Measurements from ENCODE around the gene RAD9A. TPM values are rescaled to one million over a fixed set of nuclear protein-coding genes. Genes with fewer than 3 reads are reported as not detected.

RAD9A gene
- total RNA-seq, 1 donor from 2014 or later = 10.4 TPM

GRCh38 chr11:67393990-67394389, 2.2 kb downstream of the RAD9A start:
- Histone ChIP-seq H3K79me2 (ENCODE audit: low read depth) (peaks cover 24% of the 10 kb centered on the region), H3K9me3 (ENCODE audit: low read depth) (no peaks in the 10 kb centered on the region), H3K9ac (no peak overlapping the region), H3K4me2 (no peak overlapping the region), H3F3A (ENCODE audit: low read depth) (peaks cover 17% of the 10 kb centered on the region), H3K27ac (no peak overlapping the region), H3K4me3 (no peak overlapping the region), H3K27me3 (no peaks in the 10 kb centered on the region), H3K36me3 (no peaks in the 10 kb centered on the region), H3K4me1 (peaks cover 4% of the 10 kb centered on the region), H4K20me1 (ENCODE audit: low read depth) (peaks cover 9% of the 10 kb centered on the region), H2AFZ (replicated peaks) (no peak overlapping the region)
- Mint-ChIP-seq H3K9me3 (no peaks in the 10 kb centered on the region), H3K4me3 (peak overlapping the region; percentile 73), H3K27ac (no peak overlapping the region), H3K4me1 (peaks cover 26% of the 10 kb centered on the region), H3K27me3 (ENCODE audit: insufficient read depth, low read depth) (peaks cover 2% of the 10 kb centered on the region), H3K36me3 (peaks cover 10% of the 10 kb centered on the region)
- DNase-seq (ENCODE audit: low spot score) = no peak
- TF ChIP-seq EZH2 (IDR thresholded peaks at IDR 0.05) = no peak
- TF ChIP-seq, protein P1, sequence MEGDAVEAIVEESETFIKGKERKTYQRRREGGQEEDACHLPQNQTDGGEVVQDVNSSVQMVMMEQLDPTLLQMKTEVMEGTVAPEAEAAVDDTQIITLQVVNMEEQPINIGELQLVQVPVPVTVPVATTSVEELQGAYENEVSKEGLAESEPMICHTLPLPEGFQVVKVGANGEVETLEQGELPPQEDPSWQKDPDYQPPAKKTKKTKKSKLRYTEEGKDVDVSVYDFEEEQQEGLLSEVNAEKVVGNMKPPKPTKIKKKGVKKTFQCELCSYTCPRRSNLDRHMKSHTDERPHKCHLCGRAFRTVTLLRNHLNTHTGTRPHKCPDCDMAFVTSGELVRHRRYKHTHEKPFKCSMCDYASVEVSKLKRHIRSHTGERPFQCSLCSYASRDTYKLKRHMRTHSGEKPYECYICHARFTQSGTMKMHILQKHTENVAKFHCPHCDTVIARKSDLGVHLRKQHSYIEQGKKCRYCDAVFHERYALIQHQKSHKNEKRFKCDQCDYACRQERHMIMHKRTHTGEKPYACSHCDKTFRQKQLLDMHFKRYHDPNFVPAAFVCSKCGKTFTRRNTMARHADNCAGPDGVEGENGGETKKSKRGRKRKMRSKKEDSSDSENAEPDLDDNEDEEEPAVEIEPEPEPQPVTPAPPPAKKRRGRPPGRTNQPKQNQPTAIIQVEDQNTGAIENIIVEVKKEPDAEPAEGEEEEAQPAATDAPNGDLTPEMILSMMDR (IDR thresholded peaks at IDR 0.05) = no peak
- no peak for TF ChIP-seq EZH2phosphoT487 (IDR thresholded peaks at IDR 0.05)

DNA sequence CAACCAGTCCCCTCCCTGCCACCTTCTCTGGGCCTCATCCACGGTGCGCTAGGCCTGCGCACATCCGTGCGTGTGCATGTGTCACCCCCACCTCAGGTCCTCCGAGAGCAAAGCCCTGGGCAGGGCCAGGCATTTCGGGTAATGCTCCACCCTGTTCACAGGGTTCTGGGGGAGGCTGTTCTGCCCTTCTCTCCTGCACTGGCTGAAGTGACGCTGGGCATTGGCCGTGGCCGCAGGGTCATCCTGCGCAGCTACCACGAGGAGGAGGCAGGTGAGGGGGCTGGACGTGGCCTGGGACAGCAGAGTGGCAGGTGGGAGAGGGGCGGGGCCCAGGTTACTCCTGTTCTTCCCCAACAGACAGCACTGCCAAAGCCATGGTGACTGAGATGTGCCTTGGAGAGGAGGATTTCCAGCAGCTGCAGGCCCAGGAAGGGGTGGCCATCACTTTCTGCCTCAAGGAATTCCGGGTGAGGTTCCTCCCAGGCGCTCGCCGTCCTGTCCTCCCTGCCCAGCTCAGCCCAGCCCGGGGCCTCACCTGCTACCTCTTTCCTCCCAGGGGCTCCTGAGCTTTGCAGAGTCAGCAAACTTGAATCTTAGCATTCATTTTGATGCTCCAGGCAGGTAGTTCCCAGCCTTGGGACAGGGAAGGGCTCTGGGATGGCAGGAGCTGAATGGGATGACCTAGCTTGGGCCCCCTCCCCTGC, 3.9 kb downstream of the RAD9A start:
- Mint-ChIP-seq H3K9me3 (no peaks in the 10 kb centered on the region), H3K4me1 (peaks cover 22% of the 10 kb centered on the region), H3K36me3 (peaks cover 10% of the 10 kb centered on the region), H3K4me3 (no peak overlapping the region), H3K27ac (no peak overlapping the region), H3K27me3 (ENCODE audit: insufficient read depth, low read depth) (peaks cover 4% of the 10 kb centered on the region)
- Histone ChIP-seq H3K27me3 (no peaks in the 10 kb centered on the region), H3K4me1 (peaks cover 10% of the 10 kb centered on the region), H3K9ac (no peak overlapping the region), H3K36me3 (no peaks in the 10 kb centered on the region), H3K9me3 (ENCODE audit: low read depth) (no peaks in the 10 kb centered on the region), H2AFZ (replicated peaks) (no peak overlapping the region), H3F3A (ENCODE audit: low read depth) (peaks cover 12% of the 10 kb centered on the region), H3K4me2 (no peak overlapping the region), H3K79me2 (ENCODE audit: low read depth) (peaks cover 26% of the 10 kb centered on the region), H3K27ac (no peak overlapping the region), H4K20me1 (ENCODE audit: low read depth) (peaks cover 14% of the 10 kb centered on the region), H3K4me3 (no peak overlapping the region)
- TF ChIP-seq EZH2phosphoT487 (IDR thresholded peaks at IDR 0.05) (no peak), EZH2 (IDR thresholded peaks at IDR 0.05) (no peak)
- TF ChIP-seq, protein P1 (IDR thresholded peaks at IDR 0.05) = no peak
- no peak for DNase-seq (ENCODE audit: low spot score)

- Histone ChIP-seq H4K20me1 (ENCODE audit: low read depth) (peaks cover 17% of the 10 kb centered on the region), H3K4me2 (no peak overlapping the region), H3K9me3 (ENCODE audit: low read depth) (no peaks in the 10 kb centered on the region), H3K4me1 (peaks cover 12% of the 10 kb centered on the region), H3K27me3 (no peaks in the 10 kb centered on the region), H3F3A (ENCODE audit: low read depth) (peaks cover 11% of the 10 kb centered on the region), H2AFZ (replicated peaks) (no peak overlapping the region), H3K79me2 (ENCODE audit: low read depth) (peaks cover 26% of the 10 kb centered on the region), H3K4me3 (no peak overlapping the region), H3K27ac (no peak overlapping the region), H3K36me3 (no peaks in the 10 kb centered on the region), H3K9ac (no peak overlapping the region)
- H3K9me3 Mint-ChIP-seq = no peaks in the 10 kb centered on the region
- H3K4me1 Mint-ChIP-seq = peaks cover 21% of the 10 kb centered on the region
- no peak overlapping the region for H3K27ac Mint-ChIP-seq
- no peak overlapping the region for H3K4me3 Mint-ChIP-seq
- TF ChIP-seq, protein P1 (IDR thresholded peaks at IDR 0.05) = no peak
- TF ChIP-seq EZH2 (IDR thresholded peaks at IDR 0.05) (no peak), EZH2phosphoT487 (IDR thresholded peaks at IDR 0.05) (no peak)
- no peak for DNase-seq (ENCODE audit: low spot score)
- H3K27me3 Mint-ChIP-seq (ENCODE audit: insufficient read depth, low read depth) = peaks cover 4% of the 10 kb centered on the region
- H3K36me3 Mint-ChIP-seq = peaks cover 10% of the 10 kb centered on the region
These were observed 4.4 kb downstream of the RAD9A start for GRCh38 chr11:67396259-67396581.
